Fibroblast of villous mesenchyme (primary cell): ENCODE data around the gene BNC2. TPM values are rescaled to one million over a fixed set of nuclear protein-coding genes. Genes with fewer than 3 reads are reported as not detected.

Experiments
- DNase-seq: peaks from one replicate; pipeline ENCODE4 v3.0.0-alpha.2; 2010; ENCODE audit warnings: low read depth
- H3K4me3 ChIP-seq: 2 replicates; pipeline ENCODE4 v1.5.1; 2011; ENCODE audit warnings: low read depth, mild to moderate bottlenecking, low read length
- total RNA-seq: library from RNA; depleted of rRNA; stranded (reverse); fragments of >200 nt; gene quantifications from 2 replicates; pipeline ENCODE4 v1.2.3, GENCODE V29; 2012
- TF ChIP-seq, protein P1 (sequence below): IDR thresholded peaks from 2 replicates; pipeline ENCODE4 v1.5.1; 2012; ENCODE audit warnings: low read depth, mild to moderate bottlenecking, low read length; ENCODE audit not compliant: insufficient read depth

BNC2 gene
- total RNA-seq, 1 donor, result 33.7 TPM

DNA sequence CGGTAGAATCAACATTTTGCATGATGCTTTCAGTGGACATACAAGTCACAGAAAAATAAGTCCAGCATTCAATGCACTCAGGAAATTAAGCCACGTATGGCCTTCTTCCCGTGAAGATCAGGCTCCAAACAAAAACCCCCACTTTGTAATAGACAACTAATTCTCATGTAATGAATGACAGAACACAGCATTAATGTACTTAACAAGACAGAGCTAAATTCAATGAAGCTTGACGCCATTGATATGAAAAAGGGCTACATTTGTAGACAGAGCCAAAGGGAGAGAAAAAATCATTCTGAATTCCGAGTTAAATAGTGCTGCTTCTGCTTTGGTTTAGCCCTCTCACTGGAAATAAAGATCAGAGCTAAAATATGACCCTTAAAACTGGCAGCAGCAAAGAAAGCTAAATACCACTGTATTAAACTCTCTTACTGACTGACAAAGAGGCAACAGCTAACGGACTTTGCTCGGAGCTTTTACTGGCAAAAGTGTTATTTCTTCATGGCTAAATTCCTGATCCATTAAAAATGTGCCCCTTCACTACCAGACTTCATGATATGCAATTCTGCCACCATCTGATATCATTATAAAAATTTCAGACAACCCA lies 250.5 kb downstream of the BNC2 start:
- no peak overlapping the region for H3K4me3 ChIP-seq
- TF ChIP-seq, protein P1, sequence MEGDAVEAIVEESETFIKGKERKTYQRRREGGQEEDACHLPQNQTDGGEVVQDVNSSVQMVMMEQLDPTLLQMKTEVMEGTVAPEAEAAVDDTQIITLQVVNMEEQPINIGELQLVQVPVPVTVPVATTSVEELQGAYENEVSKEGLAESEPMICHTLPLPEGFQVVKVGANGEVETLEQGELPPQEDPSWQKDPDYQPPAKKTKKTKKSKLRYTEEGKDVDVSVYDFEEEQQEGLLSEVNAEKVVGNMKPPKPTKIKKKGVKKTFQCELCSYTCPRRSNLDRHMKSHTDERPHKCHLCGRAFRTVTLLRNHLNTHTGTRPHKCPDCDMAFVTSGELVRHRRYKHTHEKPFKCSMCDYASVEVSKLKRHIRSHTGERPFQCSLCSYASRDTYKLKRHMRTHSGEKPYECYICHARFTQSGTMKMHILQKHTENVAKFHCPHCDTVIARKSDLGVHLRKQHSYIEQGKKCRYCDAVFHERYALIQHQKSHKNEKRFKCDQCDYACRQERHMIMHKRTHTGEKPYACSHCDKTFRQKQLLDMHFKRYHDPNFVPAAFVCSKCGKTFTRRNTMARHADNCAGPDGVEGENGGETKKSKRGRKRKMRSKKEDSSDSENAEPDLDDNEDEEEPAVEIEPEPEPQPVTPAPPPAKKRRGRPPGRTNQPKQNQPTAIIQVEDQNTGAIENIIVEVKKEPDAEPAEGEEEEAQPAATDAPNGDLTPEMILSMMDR, result no peak
- no peak for DNase-seq

DNA sequence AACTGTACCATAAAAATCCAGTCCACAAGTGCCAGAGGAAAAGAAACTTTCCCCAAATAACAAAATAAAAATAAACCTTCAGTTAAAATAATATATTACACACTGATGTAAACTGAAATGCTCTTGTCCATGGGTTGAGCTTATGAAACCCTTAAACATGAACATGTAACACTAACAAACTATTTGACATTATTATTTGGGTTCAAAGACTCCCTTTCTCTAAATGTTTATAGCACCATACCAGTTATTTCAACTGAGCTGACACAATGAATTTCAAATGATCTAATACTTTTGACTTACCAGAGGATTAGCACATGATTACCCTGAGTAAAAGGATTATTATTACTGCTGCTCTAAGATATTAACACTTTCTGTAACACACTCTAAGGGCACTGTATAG lies 251.1 kb downstream of the BNC2 start:
- TF ChIP-seq, protein P1, result no peak
- no peak overlapping the region for H3K4me3 ChIP-seq
- peak; percentile 60 for DNase-seq

DNA sequence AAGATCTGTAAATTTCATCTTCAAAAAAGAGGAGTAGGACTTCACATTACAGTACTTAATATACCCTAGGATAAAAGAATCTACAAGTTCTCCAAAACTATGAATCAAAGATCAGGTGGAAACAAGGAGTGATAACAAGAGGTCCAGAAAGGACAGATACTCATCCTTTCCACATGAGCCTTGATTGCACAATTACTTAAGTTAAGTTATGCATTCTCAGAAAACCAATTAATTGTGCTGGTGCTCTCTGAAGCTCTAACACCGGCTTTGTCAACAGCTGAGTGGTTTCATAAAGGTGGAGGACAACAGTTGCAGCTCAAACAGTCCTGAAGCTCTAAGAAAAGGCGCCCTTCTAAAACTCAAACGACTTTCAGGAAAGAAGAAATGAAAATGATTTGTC lies 251.9 kb downstream of the BNC2 start:
- peak; percentile 37 for DNase-seq
- no peak overlapping the region for H3K4me3 ChIP-seq
- TF ChIP-seq, protein P1, result no peak

DNA sequence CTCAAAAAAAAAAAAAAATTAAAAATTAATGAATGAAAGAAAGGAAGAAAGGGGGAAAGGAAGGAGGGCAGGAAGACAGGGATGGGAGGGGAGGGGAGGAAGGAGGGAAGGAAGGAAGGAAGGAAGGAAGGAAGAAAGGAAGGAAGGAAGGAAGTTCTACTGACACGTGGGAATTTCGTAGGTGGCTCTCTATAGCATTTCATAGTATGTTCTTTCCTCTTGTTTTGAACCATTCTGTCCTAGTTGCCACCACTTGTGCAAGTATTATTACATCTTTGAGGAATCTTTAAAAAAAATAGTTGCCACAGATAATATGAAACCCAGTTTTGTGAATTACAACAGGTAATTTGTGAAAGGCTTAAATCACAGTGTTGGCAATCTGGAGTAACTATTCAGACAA lies 253.8 kb downstream of the BNC2 start:
- TF ChIP-seq, protein P1, result no peak

DNA sequence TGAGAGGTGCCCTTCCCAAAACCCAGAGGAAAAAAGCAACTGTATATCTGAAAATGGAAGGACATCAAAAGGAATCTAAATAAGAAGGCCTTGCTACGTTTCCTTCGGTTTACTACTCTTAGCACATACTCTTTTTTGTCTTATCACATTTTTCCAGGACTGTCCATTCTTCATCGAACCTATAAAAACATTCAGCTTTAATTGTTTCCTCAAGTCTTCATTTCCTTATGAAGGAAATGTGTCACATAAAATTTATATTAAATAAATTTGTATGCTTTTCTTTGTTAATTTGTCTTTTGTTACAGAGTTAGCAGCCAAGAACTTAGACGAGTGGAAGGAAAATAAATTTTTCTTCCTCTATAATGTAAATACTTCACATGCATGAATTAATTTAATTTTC lies 255.0 kb downstream of the BNC2 start:
- no peak for DNase-seq
- TF ChIP-seq, protein P1, result no peak
- no peak overlapping the region for H3K4me3 ChIP-seq

More for the DNA sequence above, 253.8 kb downstream of the BNC2 start:
- no peak overlapping the region for H3K4me3 ChIP-seq
- no peak for DNase-seq

DNA sequence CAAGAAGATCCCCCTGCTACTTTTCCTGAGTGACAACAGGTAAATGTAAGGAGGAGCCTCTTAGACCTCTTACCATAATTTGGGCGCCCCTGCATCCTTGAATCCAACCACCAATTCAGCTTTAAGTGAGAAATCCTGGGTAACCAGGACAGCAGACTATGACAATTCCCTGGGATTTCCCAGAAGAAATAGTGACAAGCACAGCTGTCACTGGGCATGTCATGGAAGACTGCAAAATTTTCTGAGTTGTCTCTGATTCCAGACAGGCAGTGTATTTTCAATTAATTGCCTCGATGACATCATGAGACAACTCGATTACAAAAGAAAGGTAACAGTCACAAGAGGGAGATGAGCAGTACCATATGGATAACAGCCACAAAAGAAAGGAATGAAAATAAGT lies 256.9 kb downstream of the BNC2 start:
- no peak for DNase-seq
- no peak overlapping the region for H3K4me3 ChIP-seq
- TF ChIP-seq, protein P1, result no peak

DNA sequence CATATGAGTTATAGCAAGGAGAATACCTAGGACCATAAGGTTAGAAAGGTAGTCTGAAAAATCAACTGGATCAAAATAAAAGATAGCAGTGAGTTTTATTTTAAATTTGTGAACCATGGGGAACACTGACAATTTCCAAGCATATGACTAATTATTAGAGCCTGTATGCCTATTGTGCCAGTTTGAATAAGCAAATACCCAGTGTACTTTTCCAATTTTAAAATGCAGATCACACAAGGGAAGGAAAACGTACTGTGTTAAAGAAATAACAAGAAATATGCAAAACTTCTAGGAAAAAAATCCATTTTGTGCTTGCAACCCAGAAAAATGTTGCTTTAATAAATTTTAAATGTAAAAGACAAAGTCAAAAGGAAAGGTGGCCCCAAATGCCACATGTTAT lies 257.4 kb downstream of the BNC2 start:
- DNase-seq, result no peak
- TF ChIP-seq, protein P1, result no peak
- no peak overlapping the region for H3K4me3 ChIP-seq
